GM12878 (cell line): ENCODE data around the gene FLVCR2. TPM values are rescaled to one million over a fixed set of nuclear protein-coding genes. Genes with fewer than 3 reads are reported as not detected.

ENCODE experiments used
- ATAC-seq: fragments of 200-7000 bp; cut with Tn5 transposase; 3 replicates; pipeline ENCODE4 v1.9.1; 2020; ENCODE audit warnings: mild to moderate bottlenecking, moderate library complexity
- BruUV-seq: library from RNA; stranded (reverse); fragments of 400-500 nt; replicated peaks from 2 replicates; lab custom pipeline; 2021; lab: Mats Ljungman, UMichigan
- CTCF ChIA-PET: fragments of 300-600 bp; sonication (Branson Sonifier 250); formaldehyde crosslinking; extraction: SDS; loops from one replicate; lab custom pipeline; 2021; ENCODE audit warnings: inconsistent platforms; lab: Yijun Ruan, JAX
- POLR2A ChIA-PET: fragments of 350-600 bp; formaldehyde crosslinking; extraction: SDS; loops from one replicate; lab custom pipeline; 2021; ENCODE audit warnings: inconsistent platforms; lab: Charles Lee
- RAD21 ChIA-PET: fragments of 300-600 bp; sonication (Branson Sonifier 250); formaldehyde crosslinking; loops from one replicate; lab custom pipeline; 2023; ENCODE audit warnings: antibody characterized with exemption; ENCODE audit not compliant: unreplicated experiment; lab: Charles Lee
- SMC1A ChIA-PET: fragments of 300-600 bp; sonication (Branson Sonifier 250); formaldehyde crosslinking; loops from one replicate; lab custom pipeline; 2023; ENCODE audit not compliant: unreplicated experiment, uncharacterized antibody; lab: Charles Lee
- DNase-seq: peaks from one replicate; pipeline ENCODE4 v3.0.0-alpha.2; 2011; ENCODE audit warnings: low read depth, low spot score
- FAIRE-seq: peaks from 3 replicates; lab custom pipeline; 2011; peaks lifted over from hg19 to GRCh38; lab: Jason Lieb, UNC
- H2AFZ ChIP-seq: 2 replicates; pipeline ENCODE4 v1.6.0; 2011; ENCODE audit warnings: low read depth, low read length, control low read depth; ENCODE audit not compliant: control insufficient read depth
- H3K27ac ChIP-seq: 2 replicates; pipeline ENCODE4 v1.5.1; 2011; ENCODE audit warnings: control low read depth; ENCODE audit not compliant: control insufficient read depth, insufficient read depth
- H3K27me3 ChIP-seq, 2 experiments: replicated peaks in 1 of 2; 2 replicates each; pipeline versions ENCODE4 v1.6.0 to v1.6.1; 2011; ENCODE audit warnings: low read length in 1 of 2; ENCODE audit not compliant: control insufficient read depth in 2 of 2, insufficient read depth in 2 of 2
- H3K36me3 ChIP-seq, 2 experiments: 2 replicates each; pipeline ENCODE4 v1.5.1; 2011; ENCODE audit warnings: low read length in 1 of 2; ENCODE audit not compliant: control insufficient read depth in 2 of 2, insufficient read depth in 2 of 2
- H3K4me1 ChIP-seq: 2 replicates; pipeline ENCODE4 v1.6.1; 2011; ENCODE audit warnings: mild to moderate bottlenecking, low read length, moderate library complexity, mixed read lengths; ENCODE audit not compliant: control insufficient read depth, insufficient read depth
- H3K4me2 ChIP-seq: 2 replicates; pipeline ENCODE4 v1.6.0; 2011; ENCODE audit warnings: control low read depth; ENCODE audit not compliant: control insufficient read depth, insufficient read depth
- H3K4me3 ChIP-seq: fragments of 200-600 bp; sonication (generic); 2 replicates; pipeline ENCODE4 v1.5.1; 2016
- H3K79me2 ChIP-seq: 2 replicates; pipeline ENCODE4 v1.6.0; 2011; ENCODE audit warnings: low read length; ENCODE audit not compliant: control insufficient read depth, insufficient read depth
- H3K9ac ChIP-seq: 2 replicates; pipeline ENCODE4 v1.8.0; 2011; ENCODE audit warnings: low read length, control low read depth, mixed read lengths; ENCODE audit not compliant: control insufficient read depth, insufficient read depth
- H3K9me3 ChIP-seq: replicated peaks from 3 replicates; pipeline ENCODE4 v1.5.1; 2011; ENCODE audit warnings: mild to moderate bottlenecking, low read length; ENCODE audit not compliant: control insufficient read depth, insufficient read depth
- H4K20me1 ChIP-seq: 2 replicates; pipeline ENCODE4 v1.6.0; 2011; ENCODE audit not compliant: control insufficient read depth, insufficient read depth
- BMI1 ChIP-seq: fragments of 450-650 bp; IDR thresholded peaks from 2 replicates; pipeline ENCODE4 v1.6.1; 2016; ENCODE audit warnings: mild to moderate bottlenecking, moderate library complexity, borderline replicate concordance
- CEBPZ ChIP-seq: fragments of 150-350 bp; IDR thresholded peaks from 2 replicates; pipeline ENCODE4 v1.6.1; 2016; ENCODE audit warnings: low read depth, low read length
- USF2 ChIP-seq: IDR thresholded peaks from 2 replicates; pipeline ENCODE4 v1.6.1; 2011; ENCODE audit warnings: low read depth, low read length, improper control_type of control experiment, borderline replicate concordance
- ZNF687 ChIP-seq: fragments of 450-650 bp; IDR thresholded peaks from 2 replicates; pipeline ENCODE4 v1.6.1; 2017; ENCODE audit warnings: mild to moderate bottlenecking, moderate library complexity
- WGBS: methylation state at CpG from one replicate; pipeline ENCODE4 v1.1.6; 2016; ENCODE audit warnings: low lambda C conversion rate; ENCODE audit not compliant: insufficient replicate concordance, insufficient coverage; ENCODE audit errors: missing lambda C conversion rate; 5-methylcytosine and 5-hydroxymethylcytosine counted together
- in situ Hi-C: fragments of 300-500 bp; cut with MboI; formaldehyde crosslinking; loops from 9 replicates; pipeline ENCODE4 v1.14.3; 2018; ENCODE audit warnings: mixed read lengths
- intact Hi-C: fragments of 100-400 bp; cut with micrococcal nuclease; formaldehyde crosslinking; loops from one replicate; pipeline ENCODE4 v1.14.2; 2022; ENCODE audit not compliant: unreplicated experiment
- polyA plus RNA-seq, 11 experiments: library from polyadenylated mRNA; depleted of rRNA in 4 of 11; unstranded in 6 of 11; stranded (reverse) in 5 of 11; fragments of >200 nt; fragmentation: Nextera tagmentation in 4 of 11; fragmentation: Illumina TruSeq in 1 of 11; extraction: Ambion mirVana in 4 of 11; extraction: Trizol in 1 of 11; gene quantifications; 1 replicate in 1 of 11; 2 replicates in 10 of 11; pipeline versions ENCODE4 v1.2.1 to v1.2.3, GENCODE V29; 2011 to 2016; ENCODE audit warnings: inconsistent platforms in 2 of 11, missing spikeins in 2 of 11, low read depth in 1 of 11
- total RNA-seq, 4 experiments: library from RNA; depleted of rRNA in 3 of 4; stranded (reverse); fragments of >200 nt in 3 of 4; fragmentation: Illumina TruSeq in 1 of 4; extraction: Trizol in 1 of 4; gene quantifications; 2 replicates each; pipeline versions ENCODE4 v1.2.1 to v1.2.3, GENCODE V29; 2013 to 2021

FLVCR2 gene
- total and polyA plus RNA-seq, 10 of the 15 experiments (the other 5 are each of a cell fraction or from before 2014, with no cell fraction given): 0.24 to 3.7 (median 1.6) TPM

- Histone ChIP-seq H3K4me3 (no peak overlapping the region), H3K36me3 (no peaks in the 10 kb centered on the region), H4K20me1 (no peaks in the 10 kb centered on the region), H3K27me3 (no peaks in the 10 kb centered on the region)
- CTCF ChIA-PET: interaction anchor here (0.8 to 14.9 kb wide), 8 partner anchors 25 to 403 kb away, joined by 3 to 578 read pairs (median 4); partner anchors contain the start of genes BATF, ERG28, TGFB3 and TTLL5
- intact Hi-C loops: loop anchor here (10.0 kb wide), 1 partner anchor 405 kb away; the partner anchor contains the start of genes IFT43 and TGFB3
- SMC1A ChIA-PET: interaction anchor here (0.8 to 12.4 kb wide), 6 partner anchors 45 to 132 kb away, joined by 3 to 375 read pairs (median 36); partner anchors contain the start of genes BATF, ERG28 and TTLL5
- in situ Hi-C loops: loop anchor here (5.0 to 10.0 kb wide), 2 partner anchors 73 to 405 kb away; partner anchors contain the start of genes IFT43 and TGFB3
- BruUV-seq: no TSS peak
- FAIRE-seq: no peak
- TF ChIP-seq ZNF687 (no peak), BMI1 (no peak), CEBPZ (no peak), USF2 (no peak)
- TF ChIP-seq, all 136 proteins: peak for 0
- Histone ChIP-seq H3K4me2 (peak overlapping the region; percentile 22), H2AFZ (no peak overlapping the region), H3K9me3 (no peaks in the 10 kb centered on the region), H3K27ac (no peak overlapping the region), H3K9ac (no peak overlapping the region), H3K79me2 (no peaks in the 10 kb centered on the region), H3K4me1 (peaks cover 7% of the 10 kb centered on the region; the same call in 1 of the 2 replicates)
- ChIA-PET RAD21 (interaction anchor here (1.5 to 7.3 kb wide), 3 partner anchors 8 to 76 kb away, joined by 3 to 320 read pairs (median 16); partner anchors contain the start of genes ERG28 and TTLL5), POLR2A (interaction anchor here (0.5 to 1.4 kb wide), 3 partner anchors 25 to 248 kb away, joined by 3 to 4 read pairs (median 3); no protein-coding TSS in a partner anchor)
- DNase-seq (no peak), ATAC-seq (no peak)
- WGBS: 92% methylated on average over 13 of the region's 13 CpGs
Measured at GRCh38 chr14:75579338-75579864, 981 bp downstream of the FLVCR2 start.
